HG03469 (cell line): ENCODE measurements around the gene ARHGAP27.

ENCODE experiments used
- ATAC-seq: cut with Tn5 transposase; IDR thresholded peaks from one replicate; pipeline ENCODE4 v1.9.1; 2021; ENCODE audit warnings: mild to moderate bottlenecking, moderate library complexity, moderate number of reproducible peaks; ENCODE audit not compliant: unreplicated experiment

ARHGAP27 gene

GRCh38 chr17:45388604-45389325 is 43.9 kb downstream of the ARHGAP27 start:
- ATAC-seq: no peak

- ATAC-seq: no peak
Observed at GRCh38 chr17:45387739-45388138, 44.9 kb downstream of the ARHGAP27 start.

GRCh38 chr17:45386178-45386577 is 46.5 kb downstream of the ARHGAP27 start:
- ATAC-seq: no peak

- no peak for ATAC-seq
Observed at GRCh38 chr17:45385331-45385997, 47.2 kb downstream of the ARHGAP27 start.

- ATAC-seq: no peak
Observed at GRCh38 chr17:45384789-45385262, 47.8 kb downstream of the ARHGAP27 start.

- no peak for ATAC-seq
Observed at GRCh38 chr17:45384047-45384788, 48.5 kb downstream of the ARHGAP27 start.

GRCh38 chr17:45383003-45383402 is 49.7 kb downstream of the ARHGAP27 start:
- ATAC-seq: no peak

GRCh38 chr17:45382226-45382625 is 50.4 kb downstream of the ARHGAP27 start:
- no peak for ATAC-seq

GRCh38 chr17:45380991-45381390 is 51.7 kb downstream of the ARHGAP27 start:
- no peak for ATAC-seq

GRCh38 chr17:45380046-45380765 is 52.5 kb downstream of the ARHGAP27 start:
- no peak for ATAC-seq

- ATAC-seq: no peak
Observed at GRCh38 chr17:45377401-45377800, 55.3 kb downstream of the ARHGAP27 start.

GRCh38 chr17:45376171-45377005 is 56.3 kb downstream of the ARHGAP27 start:
- no peak for ATAC-seq

- ATAC-seq: no peak
Observed at GRCh38 chr17:45374501-45374900, 58.2 kb downstream of the ARHGAP27 start.

- no peak for ATAC-seq
Observed at GRCh38 chr17:45372325-45372869, 60.3 kb downstream of the ARHGAP27 start.

GRCh38 chr17:45371414-45372324 is 61.0 kb downstream of the ARHGAP27 start:
- ATAC-seq: no peak

GRCh38 chr17:45370949-45371413 is 61.7 kb downstream of the ARHGAP27 start:
- no peak for ATAC-seq

GRCh38 chr17:45369421-45369820 is 63.2 kb downstream of the ARHGAP27 start:
- no peak for ATAC-seq

- no peak for ATAC-seq
Observed at GRCh38 chr17:45368651-45369050, 64.0 kb downstream of the ARHGAP27 start.

- ATAC-seq: no peak
Observed at GRCh38 chr17:45367216-45367615, 65.5 kb downstream of the ARHGAP27 start.
